GM18511 (cell line): ENCODE data around the gene C1orf185.
"Not testable (repeated sequence)": the region's sequence is repeated elsewhere in the genome, so short reads cannot be mapped to it uniquely, and the experiment has no call there.

Experiments
- ATAC-seq: cut with Tn5 transposase; IDR thresholded peaks from one replicate; pipeline ENCODE4 v1.9.1; 2021; ENCODE audit warnings: mild to moderate bottlenecking, moderate library complexity; ENCODE audit not compliant: unreplicated experiment

The C1orf185 gene

GRCh38 chr1:51133045-51133444 is 31.0 kb downstream of the C1orf185 start:
- no peak for ATAC-seq

GRCh38 chr1:51137696-51138095 is 35.7 kb downstream of the C1orf185 start:
- ATAC-seq: not testable (repeated sequence)

DNA sequence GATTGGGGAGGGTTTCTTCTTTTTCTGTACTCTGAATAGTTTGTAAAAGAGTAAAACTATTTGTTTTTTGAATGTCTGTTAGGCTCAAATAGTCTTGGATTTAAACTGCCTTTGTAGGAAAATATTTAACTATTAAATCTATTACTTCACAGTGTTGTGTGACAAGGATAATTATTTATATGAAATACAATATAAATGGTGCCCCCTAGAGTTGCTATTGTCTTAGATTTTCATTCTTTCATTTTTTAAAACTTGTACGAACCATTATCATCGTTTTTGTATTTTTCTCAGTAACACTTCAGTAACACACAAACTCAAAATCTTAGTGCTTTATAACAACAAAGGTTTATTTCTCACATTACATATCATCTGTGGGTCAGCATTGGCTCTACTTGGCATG is 37.4 kb downstream of the C1orf185 start:
- ATAC-seq: no peak

DNA sequence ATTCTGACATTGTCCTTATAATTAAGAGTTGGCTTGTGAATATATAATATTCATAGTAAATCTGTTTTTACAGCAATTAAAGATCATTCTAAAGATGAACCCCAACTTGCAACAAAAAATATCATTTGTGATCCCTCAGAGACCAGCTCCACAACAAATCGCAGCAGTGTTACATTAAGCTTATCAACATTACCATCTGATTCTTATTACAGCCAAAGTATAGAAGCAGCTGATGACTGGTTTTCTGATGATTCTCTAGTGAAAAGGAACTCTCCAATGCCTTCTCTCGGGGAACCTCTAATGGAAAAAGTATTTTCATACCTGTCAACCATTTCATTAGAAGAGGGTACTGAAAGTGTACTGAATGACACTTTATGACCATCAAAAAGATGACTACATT is 45.4 kb downstream of the C1orf185 start:
- ATAC-seq: no peak

DNA sequence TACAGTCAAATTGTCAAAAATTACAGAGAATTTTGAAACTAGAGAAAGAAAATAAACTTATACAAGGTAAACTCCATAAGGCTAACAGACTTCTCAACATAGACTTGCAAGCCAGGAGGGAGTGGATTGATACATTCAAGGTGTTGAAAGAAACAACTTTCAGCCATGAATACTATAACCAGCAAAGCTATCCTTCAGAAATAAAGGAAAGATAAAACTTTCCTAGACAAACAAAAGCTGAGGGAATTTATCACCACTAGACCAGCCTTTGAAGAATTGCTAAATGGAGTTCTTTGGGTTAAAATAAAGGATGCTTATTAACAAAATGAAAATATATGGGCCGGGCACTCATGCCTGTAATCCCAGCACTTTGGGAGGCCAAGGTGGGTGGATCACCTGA is 52.7 kb downstream of the C1orf185 start:
- ATAC-seq: no peak

DNA sequence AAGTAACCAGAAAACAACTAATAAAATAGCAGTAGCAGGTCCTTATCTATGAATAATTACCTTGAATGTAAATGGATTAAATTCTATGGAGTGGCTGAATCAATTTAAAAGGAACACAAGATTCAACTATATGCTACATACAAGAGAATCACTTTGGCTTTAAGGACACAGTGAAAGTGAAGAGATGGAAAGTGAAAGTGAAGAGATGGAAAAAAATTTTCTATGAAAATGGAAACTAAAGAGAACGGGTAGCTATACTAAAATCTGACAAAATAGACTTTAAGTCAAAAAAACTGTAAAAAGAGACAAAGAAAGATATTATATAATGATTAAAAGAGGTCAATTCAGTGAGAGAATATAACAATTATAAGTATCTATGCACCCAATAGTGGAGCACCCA is 54.7 kb downstream of the C1orf185 start:
- no peak for ATAC-seq

GRCh38 chr1:51157395-51157794 is 55.4 kb downstream of the C1orf185 start:
- ATAC-seq: no peak

DNA sequence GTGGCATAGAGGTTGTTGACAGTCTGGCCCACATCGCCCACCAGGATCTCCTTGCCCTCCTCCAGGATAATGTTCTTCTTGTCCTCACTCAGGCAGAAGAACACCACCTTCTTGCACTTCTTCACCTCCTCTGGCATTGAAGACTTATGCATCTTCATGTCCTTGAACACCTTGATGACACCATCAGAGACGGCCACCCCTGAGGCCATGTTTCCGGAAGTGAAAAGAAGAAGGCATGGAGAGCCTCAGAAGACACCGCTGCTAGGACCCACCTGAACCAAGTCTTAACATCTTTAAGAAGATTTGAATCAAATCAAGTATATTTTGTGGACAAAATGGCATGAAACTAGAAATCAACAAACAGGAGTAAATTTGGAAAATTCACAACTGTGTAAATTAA is 56.2 kb downstream of the C1orf185 start:
- no peak for ATAC-seq

DNA sequence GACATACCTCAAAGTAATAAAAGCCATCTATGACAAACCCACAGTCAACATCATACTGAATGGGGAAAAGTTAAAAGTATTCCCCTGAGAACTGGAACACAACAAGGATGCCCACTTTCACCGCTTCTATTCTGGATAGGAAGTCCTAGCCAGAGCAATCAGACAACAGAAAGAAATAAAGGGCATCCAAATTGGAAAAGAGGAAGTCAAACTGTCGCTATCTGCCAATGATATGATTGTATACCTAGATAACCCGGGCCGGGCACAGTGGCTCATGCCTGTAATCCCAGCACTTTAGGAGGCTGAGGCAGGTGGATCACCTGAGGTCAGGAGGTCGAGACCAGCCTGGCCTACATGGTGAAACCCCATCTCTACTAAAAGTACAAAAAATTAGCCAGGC is 60.5 kb downstream of the C1orf185 start:
- not testable (repeated sequence) for ATAC-seq

- ATAC-seq: no peak
Measured at GRCh38 chr1:51165540-51165939, 63.5 kb downstream of the C1orf185 start.

DNA sequence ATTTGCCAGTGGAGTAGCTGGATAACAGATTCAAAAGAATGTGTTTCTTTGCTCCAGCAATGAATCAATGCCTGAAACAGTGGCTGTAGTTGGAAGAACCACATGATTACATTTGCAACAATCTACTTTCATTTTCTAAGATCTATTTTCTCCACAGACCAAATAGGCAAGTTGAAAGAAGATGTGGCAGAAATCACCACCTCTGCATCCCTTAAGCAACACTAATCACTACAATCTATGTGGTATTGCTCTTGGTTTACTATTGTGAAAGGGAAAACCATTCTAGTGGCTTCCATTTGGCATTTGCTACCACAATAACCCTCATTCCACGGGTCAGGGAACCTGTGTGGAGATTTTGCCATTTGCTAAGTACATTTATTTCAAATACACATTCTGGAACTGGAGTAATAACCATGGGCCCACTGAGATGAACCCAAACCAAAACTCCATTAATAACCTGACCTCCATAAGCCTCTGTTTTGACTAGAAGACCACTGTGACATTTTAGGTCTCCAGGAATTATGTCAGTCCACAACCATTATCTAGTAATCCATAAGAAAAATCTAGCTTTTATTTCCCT is 66.3 kb downstream of the C1orf185 start:
- no peak for ATAC-seq

DNA sequence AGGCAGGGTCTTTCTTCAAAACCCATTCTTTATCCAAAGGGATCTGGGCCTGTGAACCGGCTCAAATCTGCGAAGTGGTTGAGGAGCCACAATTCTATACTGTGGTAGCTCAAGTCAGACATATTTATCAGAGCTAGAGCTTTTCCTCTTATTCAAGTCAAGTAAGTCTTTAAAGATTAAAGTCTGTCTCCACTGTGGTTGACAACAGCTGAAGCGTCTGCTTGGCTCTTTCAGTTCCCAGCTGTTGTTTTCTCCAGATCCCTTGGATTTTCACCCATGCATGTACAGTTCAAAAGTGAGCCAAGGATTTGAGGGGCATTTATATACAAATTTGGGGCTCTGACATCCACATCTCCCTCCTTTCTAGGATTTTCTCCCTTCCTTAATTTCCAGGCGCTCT is 66.9 kb downstream of the C1orf185 start:
- ATAC-seq: no peak

- no peak for ATAC-seq
Measured at GRCh38 chr1:51170342-51170741, 68.3 kb downstream of the C1orf185 start.

- ATAC-seq: no peak
Measured at GRCh38 chr1:51172811-51173210, 70.8 kb downstream of the C1orf185 start.

DNA sequence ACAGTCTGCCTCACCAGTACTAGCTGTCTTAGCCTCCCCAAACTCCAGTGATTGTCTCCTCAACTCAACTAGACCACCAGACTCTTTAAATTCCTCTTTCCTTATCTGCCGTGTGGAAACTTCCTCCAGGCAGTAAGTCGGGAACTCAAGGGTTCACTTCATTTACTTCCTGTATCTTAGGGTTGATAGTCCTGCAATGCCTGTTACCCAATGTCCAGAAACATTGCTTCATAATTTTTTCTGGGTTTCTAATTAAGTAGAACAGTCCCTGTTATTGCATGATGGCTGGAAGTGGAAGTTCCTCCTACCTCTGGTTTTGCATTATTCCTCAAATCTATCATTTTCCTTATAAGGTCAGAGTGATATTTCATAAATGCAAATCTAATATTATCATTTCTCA is 73.2 kb downstream of the C1orf185 start:
- ATAC-seq: no peak

- ATAC-seq: not testable (repeated sequence)
Measured at GRCh38 chr1:51177988-51178387, 76.0 kb downstream of the C1orf185 start.

- no peak for ATAC-seq
Measured at GRCh38 chr1:51188230-51188629, 86.2 kb downstream of the C1orf185 start.

DNA sequence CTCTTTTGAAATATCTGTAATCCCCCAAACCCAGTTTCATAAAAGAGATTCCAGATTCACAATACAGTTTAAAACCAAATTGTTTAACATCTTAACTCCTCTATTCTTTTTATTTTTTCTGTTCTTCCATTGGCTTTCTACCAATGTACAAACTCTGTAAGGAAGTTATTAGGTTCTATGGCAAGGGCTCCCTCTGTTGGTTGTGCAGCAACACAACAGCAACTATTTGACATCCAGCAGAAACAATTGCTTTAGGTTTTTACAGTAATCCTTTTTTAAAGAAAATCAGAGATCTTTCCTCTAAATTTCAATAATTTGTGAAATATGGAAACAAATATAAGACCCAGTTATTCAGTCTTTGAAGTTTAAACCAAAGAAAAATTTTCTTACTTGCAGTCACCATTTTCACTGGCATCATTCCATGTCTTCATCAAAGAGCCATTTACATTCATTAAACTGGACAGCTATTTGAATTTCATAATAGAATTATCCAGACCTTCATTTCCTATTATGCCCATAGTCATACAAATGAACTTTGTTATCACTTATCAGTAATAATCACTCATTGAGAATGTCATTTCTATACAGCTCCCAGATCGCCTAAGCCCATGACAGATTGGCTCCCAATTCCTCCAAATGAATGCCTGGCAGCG is 87.5 kb downstream of the C1orf185 start:
- ATAC-seq: no peak

DNA sequence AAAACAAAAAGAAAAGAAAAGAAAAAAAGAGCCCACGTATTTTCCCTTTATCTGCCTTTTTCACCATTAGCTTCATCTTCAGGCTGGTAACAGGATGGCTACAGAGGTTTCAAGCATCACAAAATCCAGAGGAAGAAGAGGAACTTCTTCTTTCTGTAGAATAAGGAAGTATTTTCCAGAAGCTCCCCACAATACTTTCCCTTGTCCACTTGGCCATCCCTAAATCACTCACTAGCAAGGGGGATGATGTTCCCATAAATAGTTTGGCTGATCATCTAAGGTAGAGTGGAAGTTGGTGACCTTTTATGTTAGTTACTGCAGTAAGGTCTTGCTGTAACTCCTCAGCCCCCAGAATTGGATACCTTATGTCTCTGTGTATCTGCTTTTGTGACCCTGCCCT is 88.9 kb downstream of the C1orf185 start:
- ATAC-seq: no peak

DNA sequence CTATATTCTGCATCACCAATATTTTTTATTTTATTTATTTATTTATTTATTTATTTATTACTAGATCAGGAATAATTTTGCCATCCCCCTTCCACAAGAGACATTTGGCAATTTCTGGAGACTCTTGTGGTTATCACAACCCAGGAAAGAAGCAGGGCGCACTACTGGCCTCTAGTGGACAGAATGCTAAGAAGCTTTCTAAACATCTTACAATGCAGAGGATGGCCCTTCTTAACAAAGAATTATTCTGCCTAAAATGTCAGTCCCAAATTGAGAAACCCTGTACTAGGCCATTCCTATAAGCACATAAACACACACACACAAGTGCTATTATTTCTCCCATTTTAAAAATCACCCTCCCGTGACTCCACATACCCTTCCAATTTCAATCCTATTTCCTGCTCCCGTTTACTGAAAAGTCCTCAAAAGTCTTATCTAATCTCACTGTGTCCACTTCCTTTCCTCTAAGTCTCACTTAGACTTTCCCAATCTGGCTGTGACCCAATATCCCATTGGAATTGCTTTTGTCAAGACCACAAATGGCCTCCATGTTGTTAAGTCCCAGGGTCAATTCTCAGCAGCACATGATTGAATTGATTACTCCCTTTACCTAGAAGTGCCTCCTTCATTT is 90.3 kb downstream of the C1orf185 start:
- ATAC-seq: no peak

GRCh38 chr1:51193564-51193963 is 91.5 kb downstream of the C1orf185 start:
- no peak for ATAC-seq
